GM21526 (cell line): ENCODE measurements around the gene SLC38A10.

Experiments used
- ATAC-seq: cut with Tn5 transposase; IDR thresholded peaks from one replicate; pipeline ENCODE4 v1.9.1; 2021; ENCODE audit warnings: moderate library complexity; ENCODE audit not compliant: unreplicated experiment, low FRiP score

The SLC38A10 gene

DNA sequence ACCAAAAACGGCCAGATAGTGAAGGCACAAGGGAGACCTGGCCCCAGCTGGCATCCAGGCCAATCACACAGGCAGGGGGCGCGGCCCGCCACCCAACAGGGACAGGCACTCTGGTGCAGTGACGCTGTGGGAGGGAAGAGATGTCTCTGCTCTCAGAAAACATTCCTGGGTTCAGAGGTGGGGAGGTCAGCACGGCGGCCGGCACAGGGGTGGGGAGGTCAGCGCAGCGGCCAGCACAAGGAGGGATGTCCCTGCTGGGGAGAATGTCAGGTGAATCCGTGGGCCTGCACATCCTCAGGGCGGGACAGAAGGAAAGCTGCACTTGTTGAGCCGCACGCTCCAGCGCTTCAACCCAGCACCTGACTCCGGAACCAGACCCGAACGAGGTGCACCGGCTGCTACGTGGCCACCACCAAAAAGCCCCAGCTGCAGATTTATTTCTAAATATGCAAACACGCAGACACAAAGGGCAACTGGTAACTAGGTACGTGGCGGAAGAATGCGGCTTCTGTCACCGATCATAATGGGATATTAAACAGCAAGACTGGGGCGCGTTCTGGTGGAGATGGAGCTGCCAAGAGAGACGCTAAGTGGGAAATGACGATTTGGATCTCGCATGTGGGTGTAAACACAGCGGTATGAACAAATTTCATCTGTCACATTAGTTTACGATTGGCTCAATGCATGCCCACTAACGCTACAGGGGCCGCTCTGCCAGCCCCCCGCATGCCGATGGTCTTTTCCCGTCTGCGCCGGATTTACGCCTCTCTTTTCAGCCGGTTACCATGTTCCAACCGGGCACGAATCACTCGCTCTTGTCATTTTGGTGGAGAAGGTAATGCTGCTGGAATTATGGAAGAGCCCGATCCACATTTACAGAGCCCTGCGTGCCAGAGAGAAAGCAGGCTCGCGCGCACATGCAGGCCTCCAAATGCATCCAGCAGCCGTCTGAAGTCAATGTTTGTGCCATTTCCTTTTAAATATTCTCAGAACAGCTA is 15.5 kb downstream of the SLC38A10 start:
- ATAC-seq = no peak

GRCh38 chr17:81278831-81279230 is 16.3 kb downstream of the SLC38A10 start:
- ATAC-seq = no peak

DNA sequence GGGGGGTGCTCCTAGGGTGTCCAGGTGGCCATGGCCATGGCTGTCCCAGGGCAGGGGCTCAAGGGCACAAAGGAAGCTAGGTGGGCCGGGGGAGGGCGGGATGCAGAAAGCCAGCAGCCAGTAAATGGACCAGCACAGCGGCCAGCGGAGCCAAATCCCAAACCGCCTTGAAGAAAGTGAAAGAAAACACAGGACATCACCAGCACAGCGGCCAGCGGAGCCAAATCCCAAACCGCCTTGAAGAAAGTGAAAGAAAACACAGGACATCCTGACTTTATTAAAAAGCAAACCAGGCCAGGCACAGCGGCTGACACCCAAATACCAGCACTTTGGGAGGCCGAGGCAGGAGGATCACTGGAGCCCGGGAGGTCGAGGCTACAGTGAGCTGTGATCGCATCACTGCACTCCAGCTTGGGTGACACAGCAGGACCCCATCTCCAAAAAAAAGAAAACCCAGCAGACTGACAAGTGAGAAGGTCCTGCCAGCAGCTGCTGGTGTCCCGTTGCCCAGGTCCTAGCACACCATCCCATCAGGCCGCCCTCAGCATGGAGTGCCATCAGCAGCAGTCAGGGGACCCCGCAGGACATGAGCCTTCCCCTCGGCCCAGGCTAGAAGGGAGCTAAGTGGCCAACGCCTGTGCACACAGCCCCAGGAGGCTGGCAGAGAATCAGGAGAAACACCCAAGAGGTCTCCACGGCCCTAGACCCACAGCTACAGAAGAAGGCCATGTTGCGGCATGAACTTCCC is 17.0 kb downstream of the SLC38A10 start:
- ATAC-seq = no peak

DNA sequence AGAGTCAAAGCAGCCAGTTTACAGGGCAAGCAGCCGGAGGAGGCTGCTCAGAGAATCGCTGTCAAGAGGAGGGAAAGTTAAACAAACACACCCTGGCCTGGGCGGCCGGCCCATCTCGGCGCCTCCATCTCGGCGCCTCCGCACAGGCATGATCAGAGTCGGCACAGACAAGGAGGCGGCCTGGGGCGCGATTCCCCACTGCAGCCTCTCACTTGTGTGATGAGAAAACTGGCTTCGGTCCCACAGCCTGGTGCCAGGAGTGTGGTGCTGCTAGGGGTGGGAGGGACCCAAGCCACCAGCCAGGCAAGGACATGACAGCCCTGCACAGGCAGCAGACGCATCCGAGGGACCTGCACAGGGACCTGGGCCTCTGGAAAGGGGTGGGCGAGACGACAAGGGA is 17.7 kb downstream of the SLC38A10 start:
- no peak for ATAC-seq

GRCh38 chr17:81276781-81277180 is 18.3 kb downstream of the SLC38A10 start:
- no peak for ATAC-seq

GRCh38 chr17:81274471-81274855 is 20.6 kb downstream of the SLC38A10 start:
- no peak for ATAC-seq

- ATAC-seq = no peak
Observed at GRCh38 chr17:81273698-81274470, 21.2 kb downstream of the SLC38A10 start.

DNA sequence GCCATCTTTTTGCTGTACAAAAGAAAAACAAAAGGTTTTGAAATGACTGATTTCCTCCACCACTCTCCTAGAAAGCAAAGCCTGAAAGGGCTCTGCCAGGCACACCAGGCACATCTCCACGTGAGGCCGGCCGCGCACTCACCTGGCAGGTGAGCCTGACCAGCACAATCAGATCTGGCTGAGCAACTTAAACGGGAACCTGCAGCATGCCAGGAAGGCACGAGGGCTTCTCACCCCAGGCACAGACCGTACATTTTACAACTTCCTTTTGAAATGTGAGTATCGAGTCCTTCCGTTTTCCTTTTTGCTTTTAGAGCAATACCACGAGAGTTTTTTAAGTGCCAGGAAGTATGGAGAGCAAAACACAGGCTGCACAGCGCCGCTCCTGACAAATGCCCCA is 22.5 kb downstream of the SLC38A10 start:
- ATAC-seq = no peak

DNA sequence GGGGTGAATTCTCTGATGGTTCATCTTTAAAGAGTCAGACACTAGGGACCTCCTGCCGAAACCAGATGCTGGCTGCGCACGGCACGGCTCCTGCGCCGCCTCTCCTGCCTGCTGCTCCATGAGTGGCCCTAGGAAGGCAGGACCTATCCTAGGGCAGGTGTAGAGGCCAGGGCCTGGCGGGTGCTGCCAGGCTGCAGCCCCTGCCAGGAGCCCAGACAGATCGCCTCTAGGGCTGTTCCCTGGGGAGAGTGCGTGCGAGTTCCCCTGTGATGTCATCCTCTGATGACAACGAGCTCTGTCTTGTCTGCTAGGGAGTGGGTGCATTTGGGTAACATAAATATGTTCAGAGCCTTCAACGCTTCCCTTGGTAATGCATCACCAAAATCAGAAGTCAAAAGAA is 23.9 kb downstream of the SLC38A10 start:
- no peak for ATAC-seq

DNA sequence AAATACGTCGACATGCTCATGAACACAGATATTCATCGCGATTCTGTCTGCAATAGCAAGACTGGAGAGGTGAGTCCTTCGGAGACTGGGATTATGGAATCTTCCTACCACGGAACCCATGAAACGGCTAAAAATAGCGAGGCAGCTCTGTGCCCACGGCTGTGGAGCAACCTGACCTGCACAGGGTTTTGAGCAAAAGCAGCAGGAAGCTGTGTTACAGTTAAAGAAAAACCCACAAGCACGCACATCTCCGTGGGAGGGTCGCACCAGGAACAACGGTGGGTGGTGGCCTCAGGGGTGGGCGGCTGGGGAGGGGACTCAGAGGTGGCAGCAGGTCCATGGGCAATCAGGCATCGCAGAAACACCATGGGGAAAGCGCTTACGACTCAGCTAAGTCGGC is 24.8 kb downstream of the SLC38A10 start:
- ATAC-seq = no peak

DNA sequence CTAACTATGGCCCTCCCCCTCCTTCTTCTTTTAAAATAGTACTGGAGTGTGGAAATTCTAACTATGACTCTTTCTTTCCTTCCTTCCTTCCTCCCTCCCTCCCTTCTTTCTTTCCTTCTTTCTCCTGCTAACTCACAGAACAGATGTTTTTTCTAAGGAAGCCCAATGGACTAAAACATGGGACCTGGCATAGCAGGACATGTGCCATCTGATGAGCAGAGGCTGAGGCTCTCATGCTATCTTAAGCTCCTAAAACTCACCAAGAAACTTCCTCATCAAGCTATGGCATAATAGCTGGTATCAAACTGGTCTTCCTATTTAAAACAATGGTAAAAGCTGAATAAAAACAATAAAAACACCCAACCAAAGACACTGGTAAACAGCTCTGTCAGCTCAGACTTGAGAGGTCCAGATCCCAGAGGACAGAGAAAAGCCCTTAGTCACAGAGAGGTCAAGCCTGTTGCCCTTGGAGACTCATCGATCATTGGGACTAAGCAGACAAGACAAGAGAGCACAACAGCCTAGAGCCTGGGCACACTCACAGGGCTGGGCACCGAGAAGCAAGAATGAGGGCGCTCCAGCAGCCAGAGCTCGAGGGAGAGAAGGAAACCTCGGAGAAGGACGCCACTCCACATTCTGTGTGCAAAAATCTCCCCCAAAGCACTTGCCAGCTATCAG is 27.6 kb downstream of the SLC38A10 start:
- no peak for ATAC-seq

DNA sequence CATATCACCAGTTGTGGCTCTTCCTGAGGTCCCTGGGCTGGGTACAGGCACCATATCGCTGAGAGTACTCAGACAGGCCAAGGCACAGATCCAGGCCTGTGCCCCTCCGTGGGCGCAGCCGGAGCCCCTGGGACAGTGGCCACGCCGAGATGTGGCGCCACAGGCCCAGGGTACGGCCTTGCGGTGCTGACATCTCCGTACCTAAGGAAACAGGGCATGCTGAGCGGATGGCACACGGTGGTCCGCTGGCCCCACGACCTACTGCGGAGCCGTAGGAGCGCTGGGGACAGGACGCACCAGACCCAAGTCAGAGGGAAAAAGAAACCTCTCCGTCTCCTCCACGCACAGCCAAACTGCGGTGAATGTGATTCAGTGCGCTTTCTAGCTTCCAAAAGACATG is 29.5 kb downstream of the SLC38A10 start:
- ATAC-seq = no peak

DNA sequence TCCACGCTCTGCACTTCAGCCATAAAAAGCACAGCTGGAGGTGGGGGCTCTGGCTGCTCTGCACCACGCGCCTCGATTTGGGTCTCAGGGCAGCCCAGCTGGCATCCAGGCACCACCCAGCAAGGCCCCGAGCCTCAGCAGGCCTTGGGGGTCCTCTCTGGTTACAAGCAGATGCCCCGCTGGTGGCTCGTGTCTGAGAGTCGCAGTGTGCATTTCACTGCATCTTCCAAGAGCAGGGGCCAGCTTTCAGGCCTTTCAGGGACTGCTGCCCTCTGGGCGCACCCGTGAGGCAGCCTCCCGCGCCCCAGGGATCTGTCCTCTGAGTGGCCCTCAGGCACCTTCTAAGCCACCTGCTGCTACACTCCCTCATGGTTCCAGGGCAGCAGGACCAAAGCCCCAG is 30.5 kb downstream of the SLC38A10 start:
- no peak for ATAC-seq

DNA sequence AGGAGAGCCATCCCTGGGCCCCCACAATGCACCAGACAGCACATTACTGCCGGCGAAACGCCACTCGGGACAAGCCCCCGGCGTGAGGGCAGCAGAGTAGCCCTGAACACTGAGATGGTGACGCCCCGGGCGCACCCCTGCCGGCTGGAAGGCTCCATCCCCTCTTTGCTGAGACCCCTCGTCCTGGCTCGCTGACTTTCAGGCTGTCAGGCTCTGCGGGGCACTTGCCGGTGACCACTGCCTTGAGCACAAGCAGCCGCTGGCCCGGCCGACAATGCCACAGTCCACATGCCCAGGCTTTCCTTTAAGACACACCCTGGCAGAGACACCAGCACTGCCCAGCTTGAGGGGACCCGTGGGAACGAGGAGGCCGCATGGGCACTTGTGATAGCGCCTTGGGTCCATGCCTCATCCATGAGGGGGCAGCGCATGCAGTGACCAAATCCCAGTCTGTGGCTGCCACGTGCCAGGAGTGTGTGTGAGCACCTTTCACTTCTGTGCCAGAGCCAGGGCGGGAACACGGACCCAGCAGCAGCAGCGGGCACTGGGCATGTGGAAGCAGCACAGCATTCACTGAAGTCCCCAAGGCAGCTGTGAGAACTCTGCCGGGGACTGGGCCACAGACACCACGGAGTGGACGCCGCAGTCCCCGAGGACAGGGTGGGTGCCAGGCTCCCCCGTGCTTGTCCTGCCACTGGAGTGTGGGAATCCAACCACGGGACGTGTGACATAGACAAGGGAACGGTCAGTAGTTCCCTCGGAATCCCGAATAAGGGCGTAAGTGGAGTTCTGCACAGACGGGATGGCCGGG is 31.5 kb downstream of the SLC38A10 start:
- no peak for ATAC-seq

- no peak for ATAC-seq
Observed at GRCh38 chr17:81261582-81262336, 33.3 kb downstream of the SLC38A10 start.

DNA sequence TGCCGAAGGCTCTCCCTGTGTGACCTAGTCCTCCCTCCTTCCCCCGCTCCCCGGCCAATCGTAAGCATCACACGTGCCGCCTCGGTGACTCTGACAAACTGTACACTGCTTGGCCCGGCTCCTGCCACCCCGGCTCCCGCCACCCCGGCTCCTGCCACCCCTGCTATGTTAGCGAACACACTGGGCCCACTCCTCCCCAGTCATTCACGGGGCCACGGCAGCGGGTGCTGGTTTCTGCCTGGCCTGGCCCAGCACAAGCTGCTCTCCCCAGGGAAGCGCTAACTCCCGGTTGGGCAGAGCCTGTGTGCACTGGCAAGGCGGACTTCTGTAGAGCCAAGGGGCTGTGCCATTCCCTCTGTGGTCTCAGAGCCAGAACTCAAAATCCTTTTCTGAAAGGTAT is 34.0 kb downstream of the SLC38A10 start:
- ATAC-seq = no peak

- ATAC-seq = no peak
Observed at GRCh38 chr17:81260641-81261040, 34.5 kb downstream of the SLC38A10 start.

DNA sequence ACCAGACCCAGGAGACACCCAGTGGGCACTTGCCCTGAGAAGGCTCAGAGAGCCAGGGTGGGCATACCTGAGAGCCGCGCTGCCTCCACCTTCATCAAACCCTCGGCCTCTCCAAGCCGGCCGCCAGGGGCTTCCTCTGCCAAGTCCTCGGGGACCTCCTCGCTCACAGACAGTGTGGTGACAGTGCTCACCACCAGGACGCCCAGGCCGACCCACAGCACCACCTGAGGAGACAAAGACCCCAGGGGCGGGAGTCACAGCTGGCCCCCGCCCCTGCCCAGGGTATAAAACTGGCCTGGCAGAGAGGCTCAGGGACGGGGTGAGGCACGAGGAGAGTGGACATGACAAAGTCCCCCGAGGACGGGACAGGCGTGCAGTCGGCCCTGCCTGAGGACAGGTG is 34.9 kb downstream of the SLC38A10 start:
- ATAC-seq = no peak

DNA sequence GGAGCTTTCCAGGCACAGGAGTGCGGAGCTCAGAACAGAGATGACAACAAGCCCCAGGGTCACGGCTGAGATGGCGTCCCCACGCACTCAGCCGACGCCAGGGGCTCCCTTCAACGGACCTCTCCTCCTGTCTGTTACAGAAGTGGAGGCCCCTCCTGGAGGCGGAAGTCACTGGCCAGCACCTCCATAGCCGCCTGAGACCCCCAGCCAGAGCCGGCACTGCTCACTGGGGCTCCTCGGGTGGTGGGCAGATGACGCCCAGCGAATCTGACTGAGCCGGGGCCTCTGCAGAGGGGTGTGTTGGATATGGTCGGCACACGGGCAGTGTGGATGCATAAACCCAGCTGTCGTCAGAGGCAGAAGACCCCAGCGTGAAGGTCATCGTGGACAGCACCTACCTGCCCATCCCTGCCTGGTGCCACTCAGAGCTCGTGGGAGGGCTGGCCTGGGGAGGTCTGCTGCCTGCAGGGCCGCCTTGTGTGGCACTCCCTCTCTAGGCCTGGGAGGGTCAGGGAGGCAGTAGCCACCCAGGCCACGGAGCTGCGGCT is 36.0 kb downstream of the SLC38A10 start:
- no peak for ATAC-seq
